GM12891 (cell line): ENCODE results near the gene VAV2.

Source experiments
- DNase-seq: peaks from one replicate; pipeline ENCODE4 v3.0.0; 2011; ENCODE audit warnings: low spot score; ENCODE audit not compliant: insufficient read length
- FAIRE-seq: peaks from 2 replicates; lab custom pipeline; 2011; peaks lifted over from hg19 to GRCh38; lab: Jason Lieb, UNC
- PAX5 ChIP-seq: IDR thresholded peaks from 2 replicates; pipeline ENCODE4 v1.6.1; 2011; ENCODE audit warnings: low read length, moderate library complexity, mild to moderate bottlenecking; ENCODE audit not compliant: insufficient read depth, severe bottlenecking
- POLR2A ChIP-seq: IDR thresholded peaks from 2 replicates; pipeline ENCODE4 v1.6.1; 2011; ENCODE audit warnings: low read depth, low read length, control low read depth
- POLR2AphosphoS5 ChIP-seq: IDR thresholded peaks from 2 replicates; pipeline ENCODE4 v1.6.1; 2011; ENCODE audit warnings: low read depth, low read length, control low read depth
- POU2F2 ChIP-seq: IDR thresholded peaks from 2 replicates; pipeline ENCODE4 v1.6.1; 2011; ENCODE audit warnings: low read depth, mild to moderate bottlenecking, control low read depth, low read length, moderate library complexity
- SPI1 ChIP-seq: IDR thresholded peaks from 2 replicates; pipeline ENCODE4 v1.6.1; 2011; ENCODE audit warnings: low read depth, low read length, control low read depth
- TAF1 ChIP-seq: IDR thresholded peaks from 2 replicates; pipeline ENCODE4 v1.6.1; 2011; ENCODE audit warnings: low read depth, low read length, control low read depth

VAV2 gene

DNA sequence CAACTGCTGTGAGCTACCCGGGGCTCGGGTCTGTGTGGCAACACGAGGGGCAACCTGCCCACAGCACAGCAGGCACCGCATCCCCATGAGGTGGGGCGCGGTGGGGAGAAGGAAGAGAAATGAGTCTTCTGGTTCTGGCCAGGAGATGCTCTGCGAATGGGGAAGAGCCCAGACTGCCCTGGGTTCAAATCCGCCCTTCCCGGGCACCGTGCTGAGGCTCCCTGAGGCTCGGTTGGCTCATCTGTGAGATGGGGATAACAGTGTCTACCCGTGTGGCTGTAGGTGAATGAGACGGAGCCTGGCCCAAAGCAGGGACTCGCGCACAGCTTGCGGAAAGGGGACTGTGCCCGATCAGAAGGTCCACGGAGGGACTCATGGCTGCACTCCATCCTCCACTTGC is 123.9 kb downstream of the VAV2 start:
- no peak for FAIRE-seq

DNA sequence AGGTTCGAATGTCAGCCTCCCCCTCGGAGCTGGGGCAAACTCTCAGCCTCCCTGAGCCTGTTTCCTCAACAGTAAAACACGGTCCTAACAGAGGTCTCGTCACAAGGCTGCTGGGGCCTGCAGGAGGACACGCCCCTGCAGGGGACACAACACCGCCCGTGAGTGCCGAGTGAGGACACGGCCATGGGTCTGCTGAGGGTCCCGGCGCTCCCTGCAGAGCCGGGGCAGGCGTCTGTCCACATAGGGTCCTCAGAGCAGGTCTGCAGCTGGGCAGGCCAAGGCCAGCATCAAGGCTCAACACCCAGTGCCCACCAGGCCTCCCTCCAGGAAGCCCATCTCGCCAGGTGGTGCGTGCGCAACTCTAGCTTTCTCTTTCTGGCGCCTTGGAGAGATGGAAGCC is 125.2 kb downstream of the VAV2 start:
- DNase-seq, result no peak

More for the DNA sequence above, 123.9 kb downstream of the VAV2 start:
- no peak for DNase-seq
- no peak for TF ChIP-seq TAF1
- TF ChIP-seq PAX5, result no peak
- no peak for TF ChIP-seq POLR2A
- TF ChIP-seq SPI1, result no peak
- TF ChIP-seq POU2F2, result no peak
- no peak for TF ChIP-seq POLR2AphosphoS5

DNA sequence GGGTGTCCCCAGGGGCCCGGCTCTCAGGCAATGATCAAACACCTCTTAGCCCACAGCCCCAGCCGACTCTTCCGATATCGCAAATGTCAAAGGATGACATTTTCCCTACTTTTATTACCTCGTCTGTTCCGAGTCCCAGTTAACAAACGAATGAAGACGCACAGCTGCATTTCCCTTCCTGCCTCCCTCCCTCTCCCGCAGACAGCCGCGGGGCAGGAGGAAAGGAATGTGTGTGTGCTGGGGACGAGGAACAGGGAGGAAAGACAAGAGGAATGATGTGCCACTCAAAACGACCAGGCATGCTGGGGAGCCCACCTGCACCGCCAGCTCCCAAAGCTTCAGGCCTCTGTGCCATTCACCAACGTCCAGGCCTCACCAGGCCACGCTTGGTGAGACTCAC is 128.1 kb downstream of the VAV2 start:
- no peak for TF ChIP-seq PAX5
- FAIRE-seq (no peak), DNase-seq (no peak)

More for the DNA sequence above, 125.2 kb downstream of the VAV2 start:
- no peak for FAIRE-seq
- TF ChIP-seq POU2F2, result no peak
- no peak for TF ChIP-seq SPI1
- no peak for TF ChIP-seq POLR2A
- TF ChIP-seq POLR2AphosphoS5, result no peak
- no peak for TF ChIP-seq PAX5
- TF ChIP-seq TAF1, result no peak

DNA sequence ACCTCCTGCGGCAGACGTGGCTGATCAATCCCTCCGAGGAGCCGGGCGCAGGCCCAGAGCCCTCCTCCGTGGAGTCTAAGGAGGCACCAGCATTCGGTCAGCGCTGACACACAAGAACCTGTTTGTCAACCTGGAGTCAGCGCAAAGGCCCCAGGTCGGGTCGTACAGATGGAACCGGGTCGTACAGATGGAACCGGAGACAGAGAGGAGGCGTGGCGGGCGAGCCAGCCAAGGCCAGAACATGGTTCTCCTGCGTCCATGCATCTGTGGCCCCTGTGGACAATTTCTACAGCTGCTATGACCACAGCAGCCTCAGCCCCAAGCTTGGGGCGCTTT is 128.9 kb downstream of the VAV2 start:
- DNase-seq (no peak), FAIRE-seq (no peak)
- no peak for TF ChIP-seq POLR2A
- no peak for TF ChIP-seq PAX5
- no peak for TF ChIP-seq TAF1
- no peak for TF ChIP-seq SPI1

DNA sequence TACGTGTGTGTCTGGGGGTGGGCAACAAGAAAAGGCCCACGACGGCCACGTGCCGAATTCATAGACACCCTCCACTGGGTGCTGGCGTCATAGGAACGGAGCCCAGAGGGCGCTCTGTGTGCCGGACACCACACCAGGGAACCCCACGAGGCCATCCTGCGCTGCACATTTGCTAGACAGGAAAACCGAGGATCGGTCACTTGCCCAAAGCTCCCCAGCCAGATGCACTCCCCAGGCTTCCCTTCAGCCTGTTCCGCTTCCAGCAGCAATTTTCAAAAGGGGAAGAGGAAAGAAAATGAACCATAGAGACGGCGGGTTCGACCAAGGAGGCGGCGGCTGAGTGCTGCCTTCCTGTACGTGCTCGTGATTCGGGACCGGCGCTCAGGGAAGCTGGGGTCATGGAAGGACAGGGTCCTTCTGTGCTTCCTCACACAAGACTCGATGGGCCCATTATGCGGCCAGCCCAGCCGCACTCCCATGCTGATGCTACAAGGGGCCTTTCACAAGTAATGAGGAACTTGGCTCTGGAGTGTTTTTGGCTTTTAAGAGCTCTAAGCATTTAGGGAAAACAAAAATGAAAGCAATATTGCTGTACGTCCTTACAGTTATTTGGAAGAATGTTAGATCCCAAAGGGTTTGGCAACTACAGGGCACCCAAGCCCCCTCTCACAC is 129.4 kb downstream of the VAV2 start:
- FAIRE-seq (no peak), DNase-seq (no peak)
- TF ChIP-seq POLR2A (no peak), PAX5 (no peak), POLR2AphosphoS5 (no peak), POU2F2 (no peak), SPI1 (no peak), TAF1 (no peak)

DNA sequence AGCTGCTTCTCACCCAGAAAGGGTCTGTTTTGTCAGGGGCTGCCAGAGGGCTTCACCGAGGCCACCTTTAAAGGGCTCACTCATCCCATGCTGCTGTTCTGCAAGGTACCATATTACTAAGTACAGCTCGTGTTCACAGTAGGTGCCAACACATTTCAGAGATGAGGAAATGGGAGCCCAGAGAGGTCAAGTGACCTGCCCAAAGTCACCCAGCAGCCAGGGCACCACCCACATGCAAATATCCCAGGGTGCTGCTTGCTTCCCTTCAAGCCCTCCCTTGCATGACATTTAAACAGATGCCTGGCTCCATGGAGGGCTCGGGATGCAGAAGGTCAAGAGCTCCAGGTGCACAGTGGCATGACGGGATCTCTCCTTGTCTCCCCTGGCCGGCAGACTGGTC is 130.4 kb downstream of the VAV2 start:
- DNase-seq (no peak), FAIRE-seq (no peak)
- TF ChIP-seq POU2F2 (no peak), TAF1 (no peak), SPI1 (no peak), POLR2AphosphoS5 (no peak), PAX5 (no peak), POLR2A (no peak)

DNA sequence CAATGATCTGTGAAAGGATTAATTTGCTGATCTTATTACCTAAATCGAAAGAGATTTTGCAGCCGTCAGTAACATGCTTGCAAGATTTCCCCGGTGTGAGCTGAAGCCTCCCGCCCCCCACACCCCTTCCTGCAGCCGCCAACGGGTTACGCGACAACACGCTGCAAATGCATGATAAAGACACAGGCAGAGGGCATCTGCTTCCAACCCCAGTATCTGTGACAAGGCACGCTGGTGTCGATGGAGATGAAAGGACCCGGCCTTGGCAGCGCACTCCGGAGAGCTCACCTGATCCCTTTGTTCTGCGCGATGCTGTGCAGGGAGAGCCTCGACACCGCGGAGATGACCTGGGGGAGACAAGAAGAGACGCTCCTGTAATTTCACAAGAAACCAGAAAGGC is 131.0 kb downstream of the VAV2 start:
- TF ChIP-seq POU2F2 (no peak), SPI1 (no peak), POLR2AphosphoS5 (no peak), POLR2A (no peak), PAX5 (no peak), TAF1 (no peak)
- FAIRE-seq, result no peak

DNA sequence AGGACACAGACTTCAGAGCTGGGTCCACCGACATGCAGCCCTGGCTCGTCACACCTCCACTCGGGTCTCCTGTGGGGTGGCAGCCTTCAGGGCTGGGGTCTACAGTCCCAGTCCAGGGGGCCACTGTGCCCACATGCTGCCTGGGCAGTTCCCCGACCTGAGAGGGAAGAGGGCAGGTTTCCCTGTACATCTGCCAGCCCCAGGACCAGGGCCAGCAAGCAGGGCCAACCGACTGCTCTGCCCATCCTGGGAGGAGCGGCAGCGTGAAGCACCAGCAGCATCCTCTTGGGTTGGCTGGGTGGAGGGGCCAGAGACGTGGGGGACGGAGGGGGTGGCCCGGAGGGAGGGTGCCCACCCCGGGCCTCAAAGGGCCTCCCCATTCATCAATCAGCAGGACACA is 133.4 kb downstream of the VAV2 start:
- FAIRE-seq, result no peak
- no peak for DNase-seq
- TF ChIP-seq POLR2AphosphoS5 (no peak), POU2F2 (no peak), SPI1 (no peak), TAF1 (no peak), POLR2A (no peak), PAX5 (no peak)

More for the DNA sequence above, 131.0 kb downstream of the VAV2 start:
- no peak for DNase-seq

DNA sequence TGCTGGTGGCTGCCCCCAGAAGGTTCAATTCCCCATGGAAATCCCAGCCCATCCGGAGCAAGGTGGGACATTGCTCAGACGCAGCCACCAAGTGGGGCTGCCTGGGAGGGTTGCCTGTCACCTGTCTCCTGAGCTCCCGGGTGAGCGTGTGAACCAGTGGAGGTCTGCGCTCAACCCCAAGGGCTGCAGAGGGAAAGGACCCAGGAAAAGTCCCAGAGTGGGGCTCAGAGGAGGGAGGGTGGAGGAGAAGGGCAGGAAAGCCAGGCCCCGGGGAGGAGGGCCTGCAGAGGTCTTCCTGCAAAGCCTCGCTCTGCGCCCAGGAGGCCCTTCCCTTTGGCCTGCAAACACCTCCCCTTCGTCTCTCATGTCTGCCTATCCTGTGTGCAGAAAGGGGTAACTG is 134.5 kb downstream of the VAV2 start:
- no peak for FAIRE-seq
- TF ChIP-seq SPI1, result no peak
- no peak for TF ChIP-seq TAF1
- TF ChIP-seq PAX5, result no peak
- TF ChIP-seq POU2F2, result no peak
- TF ChIP-seq POLR2A, result no peak
- TF ChIP-seq POLR2AphosphoS5, result no peak
- DNase-seq, result no peak

DNA sequence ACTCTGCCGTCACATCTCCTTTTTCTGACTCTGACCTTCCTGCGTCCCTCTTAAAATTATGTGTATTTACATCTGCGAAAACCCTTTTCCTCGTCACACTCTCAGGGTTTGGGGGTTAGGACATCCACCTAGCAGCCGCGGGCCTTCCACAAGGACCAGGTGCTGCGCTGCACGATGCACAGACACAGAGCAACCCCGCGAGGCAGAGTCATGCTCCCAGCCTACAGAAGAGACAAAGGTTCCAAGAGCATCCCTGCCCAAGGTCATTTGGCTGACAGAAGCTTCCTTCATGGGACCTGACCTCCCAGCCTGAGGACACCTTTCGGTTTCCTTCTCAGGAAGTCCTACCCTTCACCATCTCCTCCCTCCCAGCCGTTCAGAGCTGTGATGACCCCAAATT is 135.3 kb downstream of the VAV2 start:
- no peak for DNase-seq
- FAIRE-seq, result no peak
- TF ChIP-seq POLR2A (no peak), PAX5 (no peak), POLR2AphosphoS5 (no peak), SPI1 (no peak), TAF1 (no peak), POU2F2 (no peak)

DNA sequence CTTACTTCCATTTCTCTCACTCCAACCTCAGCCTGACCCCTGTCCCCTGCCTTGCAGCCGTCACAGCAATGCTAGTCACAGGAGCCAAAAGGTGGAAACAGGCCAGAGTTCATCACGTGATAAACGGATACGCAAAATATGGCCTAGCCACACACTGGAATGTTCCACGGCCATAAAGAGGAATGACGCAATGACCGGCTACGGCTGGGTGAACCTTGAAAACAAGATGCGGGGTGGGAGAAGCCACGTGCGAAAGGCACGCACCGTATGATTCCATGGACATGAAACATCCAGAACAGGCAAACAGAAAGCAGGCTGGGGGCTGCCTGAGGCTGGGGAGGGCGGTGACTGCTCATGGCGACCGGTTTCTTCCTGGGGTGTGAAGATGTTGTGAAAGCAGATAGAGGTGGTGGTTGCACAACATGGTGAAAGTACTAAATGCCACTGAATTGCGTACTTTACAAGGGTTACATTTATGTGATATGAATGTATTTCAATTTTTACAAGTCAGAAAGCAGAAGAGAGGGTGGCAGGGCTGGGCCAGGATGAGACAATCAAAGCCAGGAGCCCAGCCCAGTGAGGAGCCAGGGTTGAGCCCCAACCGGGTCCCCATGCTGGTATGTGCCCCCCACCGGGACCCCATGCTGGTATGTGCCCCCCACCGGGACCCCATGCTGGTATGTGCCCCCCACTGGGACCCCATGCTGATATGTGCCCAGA is 136.2 kb downstream of the VAV2 start:
- no peak for DNase-seq
- TF ChIP-seq TAF1, result no peak
- TF ChIP-seq POLR2A, result no peak
- TF ChIP-seq POU2F2, result no peak
- TF ChIP-seq PAX5, result no peak
- no peak for TF ChIP-seq SPI1
- TF ChIP-seq POLR2AphosphoS5, result no peak
- no peak for FAIRE-seq
